Measurements from ENCODE around the gene ITFG2. TPM values are rescaled to one million over a fixed set of nuclear protein-coding genes. Genes with fewer than 3 reads are reported as not detected.

The ITFG2 gene
- 10 to 100 TPM; 34.5 to 45.0 (median 36.9) TPM for total RNA-seq

GRCh38 chr12:2812290-2813213, at the start of gene ITFG2:
ITFG2 (plus strand) TSS chr12:2812668; CDS start chr12:2812761, 93 bp downstream.
- no peaks in the 10 kb centered on the region for H3K9me3 ChIP-seq
- H3K27ac ChIP-seq: peak within 1 kb of the TSS; percentile 74 to 92 (median 90)
- TF ChIP-seq CTCF (IDR thresholded peaks at IDR 0.05) (peak in 2 of 5 experiments; percentile 20 to 62), POLR2A (IDR thresholded peaks at IDR 0.05) (peak; percentile 85 to 94), EP300 (IDR thresholded peaks at IDR 0.05) (peak; percentile 93 to 99)
- peak; percentile 97 to 98 for DNase-seq (ENCODE audit: low spot score in 2 of 2)
- WGBS, 2 donors: 1% methylated on average over 48 of the region's 48 CpGs
- H3K27me3 ChIP-seq: no peaks in the 10 kb centered on the region
- H3K36me3 ChIP-seq: peaks cover 0 to 24% (median 0%) of the 10 kb centered on the region in 3 donors
- peaks cover 0 to 33% (median 14%) of the 10 kb centered on the region in 4 donors for H3K4me1 ChIP-seq
- H3K4me3 ChIP-seq: peak within 1 kb of the TSS; percentile 37 to 95 (median 59)

GRCh38 chr12:2764398-2764797, 48.1 kb upstream of the ITFG2 start:
- no peak overlapping the region for H3K27ac ChIP-seq
- peaks cover 0 to 16% (median 0%) of the 10 kb centered on the region in 3 donors for H3K36me3 ChIP-seq
- no peaks in the 10 kb centered on the region for H3K27me3 ChIP-seq
- no peaks in the 10 kb centered on the region for H3K4me1 ChIP-seq
- no peak for DNase-seq (ENCODE audit: low spot score in 2 of 2)
- TF ChIP-seq EP300 (IDR thresholded peaks at IDR 0.05) (no peak), POLR2A (IDR thresholded peaks at IDR 0.05) (no peak), CTCF (IDR thresholded peaks at IDR 0.05) (no peak)
- H3K4me3 ChIP-seq: no peak overlapping the region
- H3K9me3 ChIP-seq: no peaks in the 10 kb centered on the region

- no peaks in the 10 kb centered on the region for H3K9me3 ChIP-seq
- TF ChIP-seq CTCF (IDR thresholded peaks at IDR 0.05) (no peak), POLR2A (IDR thresholded peaks at IDR 0.05) (no peak), EP300 (IDR thresholded peaks at IDR 0.05) (no peak)
- no peak overlapping the region for H3K27ac ChIP-seq
- WGBS, 2 donors: 89 to 90% methylated on average over 4 of the region's 4 CpGs
- no peak for DNase-seq (ENCODE audit: low spot score in 2 of 2)
- peaks cover 0 to 13% (median 0%) of the 10 kb centered on the region in 3 donors for H3K36me3 ChIP-seq
- H3K4me3 ChIP-seq: no peak overlapping the region
- no peaks in the 10 kb centered on the region for H3K27me3 ChIP-seq
- no peaks in the 10 kb centered on the region for H3K4me1 ChIP-seq
These were observed 47.4 kb upstream of the ITFG2 start for GRCh38 chr12:2765052-2765451.

GRCh38 chr12:2765608-2766007, 46.9 kb upstream of the ITFG2 start:
- H3K4me3 ChIP-seq: no peak overlapping the region
- no peaks in the 10 kb centered on the region for H3K4me1 ChIP-seq
- H3K36me3 ChIP-seq: peaks cover 0 to 7% (median 0%) of the 10 kb centered on the region in 3 donors
- no peak for DNase-seq (ENCODE audit: low spot score in 2 of 2)
- no peak for TF ChIP-seq POLR2A (IDR thresholded peaks at IDR 0.05)
- no peaks in the 10 kb centered on the region for H3K9me3 ChIP-seq
- H3K27me3 ChIP-seq: no peaks in the 10 kb centered on the region
- no peak overlapping the region for H3K27ac ChIP-seq
- 61 to 75% methylated on average over 6 of the region's 6 CpGs for WGBS, 2 donors

GRCh38 chr12:2768224-2768961, 44.1 kb upstream of the ITFG2 start:
- no peaks in the 10 kb centered on the region for H3K9me3 ChIP-seq
- no peaks in the 10 kb centered on the region for H3K4me1 ChIP-seq
- no peak for DNase-seq (ENCODE audit: low spot score in 2 of 2)
- WGBS, 2 donors: 47 to 71% methylated on average over 10 of the region's 10 CpGs
- H3K27me3 ChIP-seq: no peaks in the 10 kb centered on the region
- TF ChIP-seq CTCF (IDR thresholded peaks at IDR 0.05): no peak
- TF ChIP-seq POLR2A (IDR thresholded peaks at IDR 0.05): no peak
- no peak for TF ChIP-seq EP300 (IDR thresholded peaks at IDR 0.05)
- H3K4me3 ChIP-seq: no peak overlapping the region
- H3K27ac ChIP-seq: no peak overlapping the region
- H3K36me3 ChIP-seq: no peaks in the 10 kb centered on the region
